PC-3 (cell line): ENCODE measurements around the gene INVS.

Experiments used
- EZH2phosphoT487 ChIP-seq: fragments of 300-600 bp; sonication (generic); IDR thresholded peaks from 2 replicates; pipeline ENCODE4 v1.6.1; 2018; ENCODE audit warnings: mild to moderate bottlenecking, antibody characterized with exemption, low read length, borderline replicate concordance
- TF ChIP-seq, protein P1 (sequence below): fragments of 300-600 bp; sonication (generic); conservative IDR thresholded peaks from 2 replicates; pipeline ENCODE4 v1.5.1; 2017; ENCODE audit warnings: antibody characterized with exemption, low read depth, mild to moderate bottlenecking, low read length

GRCh38 chr9:100191264-100191663, 92.2 kb downstream of the INVS start:
- TF ChIP-seq, protein P1, sequence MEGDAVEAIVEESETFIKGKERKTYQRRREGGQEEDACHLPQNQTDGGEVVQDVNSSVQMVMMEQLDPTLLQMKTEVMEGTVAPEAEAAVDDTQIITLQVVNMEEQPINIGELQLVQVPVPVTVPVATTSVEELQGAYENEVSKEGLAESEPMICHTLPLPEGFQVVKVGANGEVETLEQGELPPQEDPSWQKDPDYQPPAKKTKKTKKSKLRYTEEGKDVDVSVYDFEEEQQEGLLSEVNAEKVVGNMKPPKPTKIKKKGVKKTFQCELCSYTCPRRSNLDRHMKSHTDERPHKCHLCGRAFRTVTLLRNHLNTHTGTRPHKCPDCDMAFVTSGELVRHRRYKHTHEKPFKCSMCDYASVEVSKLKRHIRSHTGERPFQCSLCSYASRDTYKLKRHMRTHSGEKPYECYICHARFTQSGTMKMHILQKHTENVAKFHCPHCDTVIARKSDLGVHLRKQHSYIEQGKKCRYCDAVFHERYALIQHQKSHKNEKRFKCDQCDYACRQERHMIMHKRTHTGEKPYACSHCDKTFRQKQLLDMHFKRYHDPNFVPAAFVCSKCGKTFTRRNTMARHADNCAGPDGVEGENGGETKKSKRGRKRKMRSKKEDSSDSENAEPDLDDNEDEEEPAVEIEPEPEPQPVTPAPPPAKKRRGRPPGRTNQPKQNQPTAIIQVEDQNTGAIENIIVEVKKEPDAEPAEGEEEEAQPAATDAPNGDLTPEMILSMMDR = no peak
- TF ChIP-seq EZH2phosphoT487 = no peak
